ENCODE results near the gene GRIK4. TPM values are rescaled to one million over a fixed set of nuclear protein-coding genes. Genes with fewer than 3 reads are reported as not detected.
A peak's percentile ranks its signal among the peaks of the same experiment; 100 is the strongest.

Gene GRIK4
- total RNA-seq, 1 experiment from 2014 or later = 3.3 TPM

- TF ChIP-seq ZNF138 (CRISPR knock-in tag; conservative IDR thresholded peaks at IDR 0.05) (no peak), ZNF671 (CRISPR knock-in tag; IDR thresholded peaks at IDR 0.05) (no peak), TP53 (CRISPR knock-in tag; IDR thresholded peaks at IDR 0.05) (no peak), E2F5 (CRISPR knock-in tag; IDR thresholded peaks at IDR 0.05) (no peak), ZNF425 (CRISPR knock-in tag; conservative IDR thresholded peaks at IDR 0.05) (no peak), JUN (CRISPR knock-in tag; IDR thresholded peaks at IDR 0.05) (no peak), ZNF281 (CRISPR knock-in tag; IDR thresholded peaks at IDR 0.05) (no peak), NFE2L1 (CRISPR knock-in tag; IDR thresholded peaks at IDR 0.05) (no peak), HMGA2 (CRISPR knock-in tag; IDR thresholded peaks at IDR 0.05) (no peak), TCF7 (CRISPR knock-in tag; IDR thresholded peaks at IDR 0.05; ENCODE audit: low read depth) (no peak)
- Mint-ChIP-seq H3K4me1 (peaks cover 42% of the 10 kb centered on the region), H3K27me3 (ENCODE audit: low read depth) (no peaks in the 10 kb centered on the region; the same call in 1 of the 2 replicates), H3K9me3 (peaks cover 10% of the 10 kb centered on the region), H3K4me3 (no peak overlapping the region), H3K27ac (peak overlapping the region; percentile 4; the same call in 1 of the 2 replicates), H3K36me3 (peaks cover 8% of the 10 kb centered on the region; the same call in 1 of the 2 replicates)
- no peak for ATAC-seq
- POLR2A ChIA-PET = no interaction called here
- no peak for DNase-seq (ENCODE audit: low spot score)
- CTCF ChIA-PET = no interaction called here
Measured at GRCh38 chr11:120529214-120529613, 17.7 kb downstream of the GRIK4 start.

GRCh38 chr11:120529911-120530310 is 18.4 kb downstream of the GRIK4 start:
- CTCF ChIA-PET = no interaction called here
- no peak for DNase-seq (ENCODE audit: low spot score)
- ATAC-seq = no peak
- peaks cover 8% of the 10 kb centered on the region; the same call in 1 of the 2 replicates for H3K36me3 Mint-ChIP-seq
- peaks cover 10% of the 10 kb centered on the region for H3K9me3 Mint-ChIP-seq
- no peak overlapping the region for H3K4me3 Mint-ChIP-seq
- no peaks in the 10 kb centered on the region; the same call in 1 of the 2 replicates for H3K27me3 Mint-ChIP-seq (ENCODE audit: low read depth)
- H3K27ac Mint-ChIP-seq = no peak overlapping the region
- H3K4me1 Mint-ChIP-seq = peaks cover 38% of the 10 kb centered on the region
- POLR2A ChIA-PET = no interaction called here
- TF ChIP-seq ZNF263 (CRISPR knock-in tag; IDR thresholded peaks at IDR 0.05; ENCODE audit: low read depth) = no peak
- TF ChIP-seq NR2C2 (CRISPR knock-in tag; IDR thresholded peaks at IDR 0.05) = no peak
- TF ChIP-seq IRF1 (CRISPR knock-in tag; IDR thresholded peaks at IDR 0.05) = no peak
- no peak for TF ChIP-seq NFE2L1 (CRISPR knock-in tag; IDR thresholded peaks at IDR 0.05)
- TF ChIP-seq KAT7 (CRISPR knock-in tag; IDR thresholded peaks at IDR 0.05; ENCODE audit: borderline replicate concordance) = no peak
- no peak for TF ChIP-seq STAT6 (CRISPR knock-in tag; conservative IDR thresholded peaks at IDR 0.05; ENCODE audit: low read depth)
- no peak for TF ChIP-seq ERG (CRISPR knock-in tag; IDR thresholded peaks at IDR 0.05)
- no peak for TF ChIP-seq ARID4B (CRISPR knock-in tag; IDR thresholded peaks at IDR 0.05; ENCODE audit: borderline replicate concordance)

Measured in WTC11 (cell line).